ENCODE measurements around the gene ZNF277.
A peak's percentile ranks its signal among the peaks of the same experiment; 100 is the strongest.

Gene ZNF277

DNA sequence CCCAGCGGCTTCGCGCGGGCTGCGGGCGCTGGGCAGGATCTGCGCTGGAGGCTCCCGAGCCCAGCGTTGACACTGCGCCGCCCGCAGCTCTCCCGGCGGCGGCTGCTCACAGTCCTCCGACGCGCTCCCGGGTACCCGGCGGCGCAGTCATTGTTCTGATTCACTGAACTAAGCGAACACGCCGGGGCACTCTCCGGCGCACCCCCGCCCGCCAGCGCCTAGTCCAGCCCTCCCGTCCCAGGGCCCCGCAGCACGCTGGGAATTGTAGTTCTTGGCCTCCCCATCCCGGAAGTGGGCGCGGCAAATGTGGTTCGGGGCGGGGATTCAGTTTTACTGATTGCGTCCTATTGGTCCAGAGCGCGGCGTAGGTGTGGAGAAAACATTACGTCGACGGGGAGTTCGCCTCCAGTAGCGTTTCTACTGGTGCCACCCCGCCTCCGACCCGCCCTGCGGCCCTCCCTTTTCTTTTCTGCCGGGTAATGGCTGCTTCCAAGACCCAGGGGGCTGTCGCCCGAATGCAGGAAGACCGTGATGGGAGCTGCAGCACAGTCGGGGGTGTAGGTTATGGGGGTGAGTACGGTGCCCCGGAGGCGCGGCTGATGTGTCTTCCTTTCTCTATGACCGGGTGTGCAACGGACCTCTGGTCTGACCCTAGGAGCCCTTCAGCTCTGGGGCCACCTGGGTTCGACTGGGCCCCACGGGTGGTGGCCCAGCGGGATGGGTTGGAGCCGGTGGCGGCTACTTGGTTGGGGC, at the start of gene ZNF277, which contains the start of gene DOCK4:
Gene ZNF277 (plus strand): TSS at position 458 of the 753 bp plus-strand sequence. CDS start 22 bp downstream, at position 480.
Gene DOCK4 (minus strand): TSS at position 162 of the 753 bp plus-strand sequence. CDS start 261 bp downstream, outside the sequence.
- DNase-seq = peak; percentile 88

- DNase-seq = no peak
Measured at GRCh38 chr7:112157072-112157471, 49.4 kb upstream of the ZNF277 start.

DNA sequence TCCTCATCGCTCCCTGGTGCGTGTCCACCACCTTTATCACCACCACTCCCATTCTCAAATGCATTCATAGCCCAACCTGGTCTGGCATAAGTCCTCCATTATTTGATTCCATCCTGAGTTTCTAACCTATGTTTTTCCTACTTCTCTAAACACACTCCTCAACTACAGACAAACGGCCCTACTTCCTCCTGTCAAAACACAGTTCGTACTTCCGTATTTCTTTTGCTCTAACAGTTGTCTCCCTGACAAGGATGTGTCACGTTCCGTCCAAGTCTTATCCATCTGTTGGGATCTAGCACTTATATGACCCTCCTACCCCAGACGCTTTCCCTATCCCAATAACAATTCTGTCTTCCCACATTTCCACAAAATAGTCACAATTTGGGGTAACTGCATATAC, 47.1 kb upstream of the ZNF277 start:
- no peak for DNase-seq

GRCh38 chr7:112160130-112160770, 46.2 kb upstream of the ZNF277 start:
- peak; percentile 7 for DNase-seq

GRCh38 chr7:112160771-112161150, 45.7 kb upstream of the ZNF277 start:
- DNase-seq = no peak

DNA sequence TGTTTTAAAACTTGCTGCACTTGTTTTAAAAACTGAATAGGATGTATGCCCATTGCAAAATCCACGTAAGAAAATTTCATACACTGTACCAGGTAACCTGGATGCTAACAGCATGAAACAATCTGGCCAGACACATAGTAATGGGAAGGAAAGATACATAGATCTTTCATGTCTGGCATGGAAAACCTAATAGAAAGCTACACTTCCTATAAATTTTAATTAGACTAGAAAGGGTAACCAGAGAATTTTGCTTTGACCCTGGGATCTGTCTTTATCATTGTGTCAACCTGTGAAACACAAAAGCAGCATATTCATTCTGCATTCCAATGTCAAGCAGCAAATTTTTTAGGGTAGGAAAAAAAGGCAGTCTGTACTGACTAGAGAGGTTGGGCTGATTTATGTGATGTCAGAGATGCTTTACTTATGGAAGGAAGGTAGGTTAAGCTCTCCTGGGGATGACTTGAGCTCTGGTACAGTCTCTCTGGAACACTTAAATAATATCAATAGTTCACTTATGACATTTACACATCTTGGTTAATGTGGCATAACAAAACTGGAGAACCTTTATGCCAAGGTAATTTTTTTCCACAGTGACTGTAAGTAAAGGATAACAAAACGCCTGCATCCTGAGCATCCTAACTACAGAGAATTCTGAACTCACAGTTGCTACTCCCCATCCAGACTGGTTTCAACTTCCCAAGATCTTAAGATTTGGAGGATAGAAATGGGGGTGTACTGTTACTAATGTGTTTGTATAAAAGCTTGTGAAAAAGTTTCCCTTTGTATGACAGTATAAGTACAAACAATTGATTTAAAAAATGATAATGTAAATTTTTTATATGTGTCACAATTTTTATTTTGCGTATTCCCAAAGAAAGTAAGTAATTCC, 45.0 kb upstream of the ZNF277 start:
- no peak for DNase-seq

DNA sequence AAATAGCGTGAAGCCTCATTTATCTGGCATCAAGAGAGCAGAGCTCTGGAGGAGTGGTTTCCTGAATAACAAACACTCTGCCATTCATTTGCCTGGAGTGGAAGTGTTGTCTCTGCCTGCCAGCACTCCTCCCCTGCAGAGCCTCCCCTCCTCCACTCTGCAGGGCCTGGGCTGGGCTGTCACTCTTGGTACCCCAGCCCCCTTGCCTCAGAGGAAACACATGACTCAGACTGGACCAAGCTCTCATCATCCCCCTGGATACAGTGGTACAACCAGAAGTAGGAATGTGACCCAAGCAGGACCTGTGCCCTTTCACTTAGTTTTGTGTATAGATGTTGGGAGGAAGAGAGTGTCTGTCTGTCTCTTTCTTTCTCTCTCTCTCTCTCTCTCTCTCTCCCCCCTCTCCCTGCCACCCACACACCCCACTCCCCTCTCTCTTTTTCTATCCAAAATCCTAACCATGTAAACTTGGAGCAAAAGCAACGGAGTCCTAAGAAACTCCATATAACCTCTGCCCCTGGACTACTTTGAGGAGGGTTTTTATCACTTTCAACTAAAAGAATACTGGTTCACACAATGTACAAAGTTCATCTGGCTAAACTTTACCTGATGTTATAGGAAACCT, 44.2 kb upstream of the ZNF277 start:
- peak; percentile 55 for DNase-seq

DNA sequence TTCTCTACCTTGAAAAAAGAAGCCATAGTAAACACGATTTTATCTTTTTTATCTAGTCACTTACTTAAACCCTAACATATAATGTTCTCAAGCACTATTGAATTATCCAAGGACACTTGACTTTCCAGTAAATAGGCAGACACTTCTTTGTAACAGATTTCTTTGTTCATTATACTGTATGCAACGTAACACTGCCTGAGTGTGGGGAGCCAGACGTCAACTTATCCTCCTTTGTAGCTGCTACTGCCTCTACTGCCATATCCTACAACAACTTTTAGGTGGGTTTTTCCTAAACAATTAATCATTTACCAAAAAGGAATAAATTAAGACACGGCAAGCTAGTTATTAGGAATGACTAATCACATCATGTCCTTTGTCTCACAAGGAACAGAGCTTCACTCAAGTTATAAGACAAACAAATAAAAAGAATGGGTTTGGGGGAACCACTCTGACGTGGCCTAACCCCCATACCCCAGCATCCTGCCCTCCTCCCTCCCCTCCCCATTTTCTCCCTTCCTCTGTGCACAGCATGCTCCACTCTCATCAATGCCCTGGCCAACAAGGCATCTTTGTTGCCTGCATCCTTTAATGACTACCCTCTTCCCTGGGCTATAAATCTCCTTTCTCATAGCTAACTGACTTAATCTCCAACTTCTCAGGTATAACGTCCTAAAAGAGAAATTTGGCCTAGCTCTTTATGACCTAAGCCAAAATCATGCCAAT, 43.5 kb upstream of the ZNF277 start:
- DNase-seq = peak; percentile 20

- no peak for DNase-seq
Measured at GRCh38 chr7:112167147-112167546, 39.3 kb upstream of the ZNF277 start.

DNA sequence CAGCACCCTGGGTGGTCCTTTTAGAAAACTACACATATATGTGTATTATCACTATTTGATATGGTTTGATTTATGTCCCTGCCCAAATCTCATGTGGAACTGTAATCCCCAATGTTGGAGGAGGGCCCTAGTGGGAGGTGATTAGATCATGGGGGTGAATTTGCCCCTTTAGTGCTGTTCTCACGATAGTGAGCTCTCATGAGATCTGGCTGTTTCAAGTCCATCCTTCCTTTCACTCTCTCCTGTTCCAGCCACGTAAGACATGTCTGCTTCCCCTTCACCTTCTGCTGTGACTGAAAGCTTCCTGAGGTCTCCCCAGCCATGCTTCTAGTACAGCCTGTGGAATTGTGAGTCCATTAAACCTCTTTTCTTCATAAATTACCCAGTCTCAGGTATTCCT, 37.6 kb upstream of the ZNF277 start:
- no peak for DNase-seq

DNA sequence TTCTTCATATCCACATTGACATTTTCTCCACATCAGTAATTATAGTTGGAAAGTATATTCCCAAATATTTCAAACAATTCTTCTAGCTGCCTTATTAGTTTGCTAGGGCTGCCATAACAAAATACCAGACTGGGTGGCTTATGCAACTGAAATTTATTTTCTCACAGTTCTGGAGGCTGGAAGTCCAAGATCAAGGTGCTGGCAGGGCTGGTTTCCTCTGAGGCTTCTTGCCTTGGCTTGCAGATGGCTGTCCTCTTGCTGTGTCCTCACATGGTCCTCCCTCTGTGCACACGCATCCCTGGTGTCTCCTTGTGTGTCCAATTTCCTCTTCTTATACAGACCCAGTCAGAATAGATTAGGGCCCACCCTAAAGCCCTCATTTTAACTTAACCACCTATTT, 34.8 kb upstream of the ZNF277 start:
- DNase-seq = no peak

GRCh38 chr7:112172870-112173567, 33.5 kb upstream of the ZNF277 start:
- DNase-seq = no peak

GRCh38 chr7:112173568-112173905, 33.0 kb upstream of the ZNF277 start:
- DNase-seq = no peak

- DNase-seq = no peak
Measured at GRCh38 chr7:112174192-112174591, 32.3 kb upstream of the ZNF277 start.

DNA sequence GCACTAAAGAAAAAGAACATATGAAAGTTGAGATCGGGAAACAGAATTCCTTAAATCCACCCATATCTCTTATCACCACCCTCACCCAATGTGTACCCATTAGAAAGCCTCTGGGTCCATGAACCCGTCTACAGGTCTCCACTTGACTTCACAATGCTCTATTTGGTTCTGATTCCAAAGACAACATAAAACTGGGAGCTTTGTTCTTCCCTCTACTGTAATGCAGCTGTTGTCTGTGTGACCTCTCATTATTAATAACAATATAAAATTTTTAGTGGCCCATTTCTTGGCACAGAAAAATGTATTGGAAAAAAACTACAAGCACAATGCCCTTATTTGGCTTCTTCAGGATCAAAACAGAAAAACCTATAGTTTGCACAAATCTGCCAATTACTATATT, 30.3 kb upstream of the ZNF277 start:
- no peak for DNase-seq

DNA sequence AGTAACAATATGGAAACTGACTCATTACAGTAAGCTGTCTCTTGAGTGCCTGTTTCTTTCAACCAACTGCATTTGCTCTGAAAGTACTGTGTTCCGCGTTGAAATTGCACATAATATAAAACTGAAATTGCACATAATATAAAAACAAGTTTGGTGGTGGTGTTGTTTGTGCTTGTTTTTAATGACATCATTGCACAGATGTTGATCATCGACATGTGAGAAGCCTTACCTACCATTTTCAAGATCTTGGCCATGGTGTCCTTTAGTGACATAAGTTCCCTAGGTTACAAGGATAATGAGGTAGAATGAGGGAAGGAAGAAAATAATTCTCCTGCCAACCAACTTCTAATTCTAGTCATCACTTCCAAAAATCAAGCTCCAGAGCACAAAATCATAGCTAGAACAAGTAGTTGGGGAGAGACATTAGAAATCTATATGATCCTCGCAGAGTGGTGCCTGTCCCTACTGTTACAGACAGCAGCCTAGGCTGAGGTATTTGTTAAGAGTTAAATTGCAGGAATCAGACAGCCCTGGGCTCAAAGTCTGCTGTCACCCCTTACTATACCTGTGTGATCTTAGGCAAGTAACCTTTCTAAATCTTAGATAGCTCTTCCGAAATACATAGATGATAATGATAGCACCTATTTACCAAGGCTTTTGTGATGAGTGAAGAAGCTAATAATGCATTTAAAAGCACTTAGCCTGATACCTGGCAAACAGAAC, 29.6 kb upstream of the ZNF277 start:
- no peak for DNase-seq

DNA sequence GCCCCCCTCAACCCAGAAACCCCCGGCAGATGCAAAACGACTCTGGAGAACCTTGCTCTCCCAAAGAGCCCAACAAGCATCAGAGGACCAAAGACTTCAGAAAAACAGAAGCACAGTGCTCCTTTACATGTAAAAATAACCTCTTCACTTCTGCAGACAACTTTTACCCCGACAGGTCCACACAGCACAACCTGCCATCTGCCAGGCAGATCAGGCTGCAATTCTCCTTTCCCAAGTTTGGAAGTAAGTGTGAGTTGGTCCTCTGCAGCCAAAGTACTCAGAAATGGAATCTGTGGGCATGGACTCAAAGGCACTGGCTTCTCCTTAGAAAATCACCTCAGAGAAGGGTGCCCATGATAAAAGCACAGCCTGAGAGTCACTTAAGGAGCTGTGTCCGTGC, 26.3 kb upstream of the ZNF277 start:
- DNase-seq = no peak

GRCh38 chr7:112182749-112183148, 23.7 kb upstream of the ZNF277 start:
- DNase-seq = no peak

GRCh38 chr7:112183266-112183665, 23.2 kb upstream of the ZNF277 start:
- DNase-seq = no peak

DNA sequence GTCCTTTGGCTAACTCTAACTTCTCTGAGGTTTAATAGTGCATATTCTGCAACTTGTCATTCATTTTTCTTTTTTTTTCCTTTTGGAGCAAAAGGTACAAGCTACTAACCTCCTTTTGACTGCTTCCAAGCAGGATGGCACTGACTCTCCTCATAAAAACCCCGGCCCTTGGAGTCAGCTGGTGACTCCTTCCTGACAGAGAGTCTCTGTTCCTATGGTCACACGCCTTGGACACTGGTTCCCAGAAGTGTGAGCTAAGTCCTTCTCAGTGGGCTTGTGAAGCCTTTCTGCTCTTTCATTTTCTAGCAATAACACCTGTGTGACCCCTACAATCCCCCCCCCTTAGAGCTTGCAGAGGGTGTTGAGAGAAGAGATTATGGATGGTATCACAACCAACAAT, 22.0 kb upstream of the ZNF277 start:
- DNase-seq = no peak

All from NCI-H510A treated with DMSO at 0.1 percent for 48 hours (cell line).